Skeletal muscle satellite cell (primary cell): Measurements from ENCODE around the gene CSGALNACT2.
"Not testable (repeated sequence)": the region's sequence is repeated elsewhere in the genome, so short reads cannot be mapped to it uniquely, and the experiment has no call there.

Source experiments
- H3K27me3 ChIP-seq: 2 replicates; pipeline ENCODE4 v1.7.0; 2013; ENCODE audit warnings: low read length; ENCODE audit not compliant: control insufficient read depth, insufficient read depth
- H3K36me3 ChIP-seq: 2 replicates; pipeline ENCODE4 v1.7.0; 2013; ENCODE audit warnings: mild to moderate bottlenecking, control low read depth, low read length; ENCODE audit not compliant: insufficient read depth
- H3K4me1 ChIP-seq: 2 replicates; pipeline ENCODE4 v1.7.0; 2013; ENCODE audit warnings: low read length; ENCODE audit not compliant: control insufficient read depth, insufficient read depth
- H3K4me2 ChIP-seq: 2 replicates; pipeline ENCODE4 v1.7.0; 2013; ENCODE audit warnings: mild to moderate bottlenecking, low read length
- H3K4me3 ChIP-seq: 2 replicates; pipeline ENCODE4 v1.7.0; 2013; ENCODE audit warnings: low read length
- H3K9ac ChIP-seq: 2 replicates; pipeline ENCODE4 v1.7.0; 2013; ENCODE audit warnings: mild to moderate bottlenecking, low read depth, low read length, moderate library complexity
- H3K9me3 ChIP-seq: replicated peaks from 2 replicates; pipeline ENCODE4 v1.7.0; 2013; ENCODE audit warnings: mild to moderate bottlenecking, control low read depth, low read length

The CSGALNACT2 gene

DNA sequence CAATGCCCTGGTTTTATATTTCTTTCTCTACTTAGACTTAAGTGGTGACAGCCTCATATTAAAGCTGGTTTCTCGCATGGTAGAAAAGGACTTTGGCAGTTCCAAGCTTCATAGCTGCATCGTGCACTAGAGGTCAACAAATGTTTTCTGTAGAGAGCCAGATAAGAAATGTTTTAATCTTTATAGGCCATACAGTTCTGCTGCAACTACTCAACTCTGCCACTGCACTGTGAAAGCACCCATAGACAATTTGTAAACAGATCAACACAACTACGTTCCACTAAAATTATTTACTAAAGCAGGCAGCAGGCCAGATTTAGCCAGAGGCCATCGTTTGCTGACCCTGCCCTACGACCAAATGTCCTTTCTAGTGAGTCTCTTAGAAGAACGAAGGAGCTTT, 36.7 kb downstream of the CSGALNACT2 start:
- peaks cover 5% of the 10 kb centered on the region for H3K4me1 ChIP-seq
- H3K4me3 ChIP-seq, result no peak overlapping the region
- no peak overlapping the region for H3K4me2 ChIP-seq
- peaks cover 78% of the 10 kb centered on the region for H3K36me3 ChIP-seq
- H3K9me3 ChIP-seq, result no peaks in the 10 kb centered on the region
- H3K9ac ChIP-seq, result no peak overlapping the region
- H3K27me3 ChIP-seq, result no peaks in the 10 kb centered on the region

DNA sequence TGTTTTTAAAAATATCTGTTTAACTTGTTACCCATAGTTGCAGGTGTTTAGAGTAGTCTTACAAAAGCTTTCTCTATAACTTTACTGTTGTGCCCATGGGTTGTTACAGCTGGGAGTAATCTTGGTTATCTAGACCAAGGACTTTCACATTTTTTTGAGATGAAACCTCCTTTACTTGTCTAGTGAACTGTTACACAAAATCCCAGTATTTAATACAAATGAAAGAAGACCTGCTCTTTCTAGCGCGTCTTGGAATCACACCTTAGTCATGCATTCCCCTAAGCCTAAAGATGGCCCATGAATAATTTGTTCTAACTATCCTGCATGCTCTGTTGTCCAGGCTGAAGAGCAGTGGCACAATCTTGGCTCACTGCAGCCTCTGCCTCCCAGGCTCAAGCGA, 38.0 kb downstream of the CSGALNACT2 start:
- Histone ChIP-seq H3K4me3 (no peak overlapping the region), H3K4me2 (no peak overlapping the region), H3K9me3 (no peaks in the 10 kb centered on the region), H3K9ac (no peak overlapping the region), H3K27me3 (no peaks in the 10 kb centered on the region), H3K36me3 (peaks cover 77% of the 10 kb centered on the region), H3K4me1 (peaks cover 5% of the 10 kb centered on the region)

DNA sequence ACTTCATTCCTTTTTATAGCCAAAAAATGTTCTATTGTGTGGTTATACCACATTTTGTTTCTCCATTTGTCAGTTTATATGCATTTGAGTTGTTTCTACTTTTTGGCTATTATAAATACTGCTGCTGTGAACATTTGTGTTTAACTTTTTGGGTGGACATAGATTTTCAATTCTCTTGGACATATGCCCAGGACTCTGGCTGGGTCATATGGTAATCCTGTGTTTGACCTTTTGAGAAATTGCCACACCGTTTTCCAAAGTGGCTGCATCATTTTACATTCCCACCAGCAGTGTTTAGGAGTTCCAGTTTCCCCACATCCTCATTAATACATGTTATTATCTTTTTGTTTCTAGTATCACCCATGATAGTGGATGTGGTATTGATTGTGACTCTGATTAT, 39.4 kb downstream of the CSGALNACT2 start:
- no peak overlapping the region for H3K4me3 ChIP-seq
- no peak overlapping the region for H3K9ac ChIP-seq
- no peaks in the 10 kb centered on the region for H3K4me1 ChIP-seq
- H3K4me2 ChIP-seq, result no peak overlapping the region
- no peaks in the 10 kb centered on the region for H3K9me3 ChIP-seq
- H3K27me3 ChIP-seq, result no peaks in the 10 kb centered on the region
- peaks cover 72% of the 10 kb centered on the region for H3K36me3 ChIP-seq

DNA sequence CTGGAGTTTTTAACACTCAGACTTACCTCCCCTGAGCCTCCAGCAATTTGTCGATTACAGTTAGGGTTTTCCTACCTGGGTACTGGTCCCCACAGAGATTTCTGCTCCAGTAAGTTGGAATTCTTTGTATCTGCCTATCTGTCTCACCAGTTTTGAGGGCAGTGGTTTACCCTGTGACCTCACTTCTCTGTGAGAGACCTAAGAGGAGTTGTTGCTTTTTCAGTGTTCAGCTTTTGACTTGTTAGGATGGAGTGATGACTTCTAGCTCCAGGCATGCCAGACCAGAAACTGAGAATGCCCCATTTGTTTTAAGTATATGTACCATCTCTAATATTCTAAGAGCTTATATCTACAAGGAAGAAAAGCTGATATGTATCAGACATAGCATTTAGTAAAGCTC, 42.9 kb downstream of the CSGALNACT2 start:
- Histone ChIP-seq H3K4me1 (no peaks in the 10 kb centered on the region), H3K36me3 (peaks cover 67% of the 10 kb centered on the region), H3K27me3 (no peaks in the 10 kb centered on the region), H3K4me3 (no peak overlapping the region), H3K9me3 (no peaks in the 10 kb centered on the region), H3K9ac (no peak overlapping the region), H3K4me2 (no peak overlapping the region)

DNA sequence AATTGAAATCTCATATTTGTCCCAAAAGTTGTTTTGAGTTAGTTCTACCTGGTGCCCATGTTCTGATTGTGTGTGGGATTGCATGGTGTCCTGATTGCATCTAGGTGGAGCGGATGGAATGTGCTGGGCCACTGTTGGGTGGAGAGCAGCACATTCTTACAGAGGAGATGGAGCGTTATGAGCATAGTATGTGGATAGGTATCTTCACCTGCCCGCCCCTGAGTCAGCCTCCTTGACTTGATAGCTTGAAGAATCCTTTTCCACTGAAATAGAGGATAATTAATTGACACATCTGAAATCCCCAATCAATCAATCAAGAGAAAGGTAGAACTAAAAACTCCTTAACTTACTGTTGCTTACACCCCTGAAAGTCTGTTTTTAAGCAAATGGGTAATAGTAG, 45.5 kb downstream of the CSGALNACT2 start:
- not testable (repeated sequence) for H3K27me3 ChIP-seq, H3K4me2 ChIP-seq, H3K9ac ChIP-seq, H3K4me3 ChIP-seq, H3K4me1 ChIP-seq, H3K9me3 ChIP-seq
- H3K36me3 ChIP-seq, result peaks cover 62% of the 10 kb centered on the region

GRCh38 chr10:43186150-43186549, 47.9 kb downstream of the CSGALNACT2 start:
- H3K4me1 ChIP-seq, result no peaks in the 10 kb centered on the region
- H3K27me3 ChIP-seq, result no peaks in the 10 kb centered on the region
- peaks cover 45% of the 10 kb centered on the region for H3K36me3 ChIP-seq
- H3K9me3 ChIP-seq, result no peaks in the 10 kb centered on the region
- no peak overlapping the region for H3K4me3 ChIP-seq
- H3K9ac ChIP-seq, result no peak overlapping the region
- no peak overlapping the region for H3K4me2 ChIP-seq

DNA sequence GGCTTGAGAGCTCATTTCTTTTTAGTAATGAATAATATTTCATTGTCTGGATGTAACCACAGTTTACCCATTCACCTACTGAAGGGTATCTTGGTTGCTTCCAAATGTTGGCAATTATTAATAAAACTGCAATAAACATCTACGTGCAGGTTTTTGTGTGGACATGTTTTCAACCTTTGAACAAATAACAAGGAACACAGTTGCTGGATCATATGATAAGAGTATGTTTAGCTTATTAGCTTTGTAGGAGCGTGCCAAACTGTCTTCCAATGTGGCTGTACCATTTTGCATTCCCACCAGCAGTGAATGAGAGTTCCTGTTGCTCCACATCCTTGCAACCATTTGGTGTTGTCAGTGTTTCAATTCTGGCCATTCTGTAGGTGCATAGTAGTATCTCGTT, 49.0 kb downstream of the CSGALNACT2 start:
- no peak overlapping the region for H3K9ac ChIP-seq
- peaks cover 46% of the 10 kb centered on the region for H3K36me3 ChIP-seq
- no peaks in the 10 kb centered on the region for H3K9me3 ChIP-seq
- H3K4me1 ChIP-seq, result no peaks in the 10 kb centered on the region
- no peak overlapping the region for H3K4me2 ChIP-seq
- H3K4me3 ChIP-seq, result no peak overlapping the region
- no peaks in the 10 kb centered on the region for H3K27me3 ChIP-seq

DNA sequence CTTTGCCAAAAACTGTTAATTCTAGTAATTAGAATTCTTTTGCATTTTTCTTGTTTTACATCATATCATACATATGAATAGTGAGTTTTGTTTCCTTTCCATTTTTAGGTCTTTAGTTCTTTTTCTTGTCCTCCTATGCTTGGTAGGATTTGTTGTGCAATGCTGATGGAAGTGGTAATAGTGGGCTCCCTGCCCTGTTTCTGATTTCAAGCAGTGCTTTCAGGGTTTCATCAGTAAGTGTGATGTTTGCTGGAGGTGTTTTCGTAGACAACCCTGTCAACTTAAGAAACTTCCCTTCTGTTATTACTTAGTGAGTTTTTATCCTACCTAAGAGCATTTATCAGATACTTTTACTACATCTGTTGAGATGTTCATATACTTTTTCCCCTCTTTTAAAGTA, 50.5 kb downstream of the CSGALNACT2 start:
- Histone ChIP-seq H3K36me3 (peaks cover 50% of the 10 kb centered on the region), H3K4me1 (no peaks in the 10 kb centered on the region), H3K9me3 (no peaks in the 10 kb centered on the region), H3K4me2 (no peak overlapping the region), H3K27me3 (no peaks in the 10 kb centered on the region), H3K9ac (no peak overlapping the region), H3K4me3 (no peak overlapping the region)

DNA sequence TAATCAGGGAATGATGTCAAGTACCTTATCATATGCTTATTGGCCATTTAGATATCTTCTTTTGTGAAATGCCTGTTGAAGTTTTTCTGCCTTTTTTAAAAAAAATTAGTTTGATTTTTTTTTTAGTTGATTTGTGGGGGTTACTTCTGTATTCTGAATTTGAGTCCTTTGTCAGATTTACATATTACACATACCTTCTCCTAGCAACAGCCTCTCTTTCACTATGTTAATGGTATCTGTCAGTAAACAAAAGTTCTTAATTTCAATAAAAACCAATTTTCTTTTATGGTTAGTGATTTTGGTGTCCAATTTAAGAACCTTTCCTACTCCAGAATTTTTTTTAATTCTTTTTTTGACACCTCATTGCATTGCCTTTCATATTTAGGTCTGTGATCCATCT, 52.0 kb downstream of the CSGALNACT2 start:
- Histone ChIP-seq H3K36me3 (peaks cover 45% of the 10 kb centered on the region), H3K9ac (no peak overlapping the region), H3K9me3 (no peaks in the 10 kb centered on the region), H3K4me3 (no peak overlapping the region), H3K4me2 (no peak overlapping the region), H3K27me3 (no peaks in the 10 kb centered on the region), H3K4me1 (no peaks in the 10 kb centered on the region)

DNA sequence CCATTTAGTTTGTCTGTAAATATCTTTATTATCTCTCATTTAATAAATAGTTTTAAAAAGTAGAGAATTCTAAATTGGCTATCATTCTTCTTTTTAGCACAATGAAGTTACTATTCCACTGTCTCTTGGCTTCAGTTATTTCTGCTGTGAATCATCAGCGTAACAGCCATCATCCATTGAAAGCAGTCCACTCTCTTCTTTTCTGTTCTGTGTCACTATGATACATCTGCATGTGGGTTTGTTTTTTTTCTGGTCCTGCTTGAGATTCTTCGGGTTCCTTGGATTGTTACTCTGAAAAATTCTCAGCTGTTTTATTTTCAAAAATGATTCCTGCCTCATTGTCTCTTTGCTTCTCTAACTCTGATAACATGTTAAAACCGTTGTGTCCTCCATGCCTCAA, 52.5 kb downstream of the CSGALNACT2 start:
- Histone ChIP-seq H3K4me3 (no peak overlapping the region), H3K36me3 (peaks cover 42% of the 10 kb centered on the region), H3K27me3 (no peaks in the 10 kb centered on the region), H3K9me3 (no peaks in the 10 kb centered on the region), H3K4me1 (no peaks in the 10 kb centered on the region), H3K4me2 (no peak overlapping the region), H3K9ac (no peak overlapping the region)

GRCh38 chr10:43192884-43193283, 54.6 kb downstream of the CSGALNACT2 start:
- Histone ChIP-seq H3K4me3 (no peak overlapping the region), H3K4me1 (no peaks in the 10 kb centered on the region), H3K4me2 (no peak overlapping the region), H3K27me3 (no peaks in the 10 kb centered on the region), H3K9ac (no peak overlapping the region), H3K9me3 (no peaks in the 10 kb centered on the region), H3K36me3 (peaks cover 24% of the 10 kb centered on the region)

DNA sequence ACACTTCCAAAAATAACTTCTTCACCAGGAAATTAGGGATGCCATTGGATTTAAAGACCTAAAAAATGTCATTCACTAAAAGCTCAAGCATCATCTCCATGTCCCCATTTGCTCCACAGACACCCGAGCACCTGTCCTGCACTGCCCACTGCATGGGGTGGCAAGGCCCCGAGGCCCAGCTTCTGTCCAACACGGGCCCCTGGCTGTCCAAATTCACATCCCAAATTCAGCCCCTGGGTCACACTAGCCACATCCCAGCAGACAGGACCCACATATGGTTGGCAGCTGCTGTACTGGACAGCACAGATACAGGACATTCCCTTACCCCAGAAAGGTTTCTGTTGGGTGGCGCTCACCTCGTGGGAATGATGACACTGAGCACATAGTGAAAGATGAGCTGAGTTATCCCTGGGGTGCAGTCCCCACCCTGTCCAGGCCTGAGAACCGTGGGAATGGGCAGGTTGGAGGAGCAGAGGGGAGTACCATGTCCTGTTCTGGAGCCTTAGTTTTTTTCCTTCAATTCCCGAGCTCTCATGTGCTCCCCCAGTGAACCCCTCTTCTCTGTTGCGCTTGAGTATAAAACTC, 55.3 kb downstream of the CSGALNACT2 start:
- Histone ChIP-seq H3K9ac (no peak overlapping the region), H3K4me1 (no peaks in the 10 kb centered on the region), H3K27me3 (no peaks in the 10 kb centered on the region), H3K4me3 (no peak overlapping the region), H3K36me3 (peaks cover 20% of the 10 kb centered on the region), H3K4me2 (no peak overlapping the region), H3K9me3 (no peaks in the 10 kb centered on the region)
